Uterine smooth muscle cell (primary cell): ENCODE data around the gene TBL3. TPM values are rescaled to one million over a fixed set of nuclear protein-coding genes. Genes with fewer than 3 reads are reported as not detected.

Source experiments
- total RNA-seq: library from RNA; depleted of rRNA; stranded (reverse); fragments of >200 nt; gene quantifications from 2 replicates; pipeline ENCODE4 v1.2.3, GENCODE V29; 2014

The TBL3 gene
- 40.7 and 57.5 TPM in 2 replicates for total RNA-seq

GRCh38 chr16:1971796-1972489 lies at the start of gene TBL3:
Gene TBL3, plus strand, starts transcription at chr16:1972053. Its CDS starts 112 bp downstream, at chr16:1972165.

GRCh38 chr16:1942810-1943726 lies 28.8 kb upstream of the TBL3 start, which contains the start of gene MSRB1:
Gene MSRB1, minus strand, starts transcription at chr16:1943199. Its CDS starts 43 bp downstream, at chr16:1943156.

GRCh38 chr16:1959269-1960039 lies 12.4 kb upstream of the TBL3 start, which contains the start of gene NDUFB10:
Gene NDUFB10, plus strand, starts transcription at chr16:1959538. Its CDS starts 87 bp downstream, at chr16:1959625.

GRCh38 chr16:1964506-1965395 lies 7.1 kb upstream of the TBL3 start, which contains the start of gene RPS2:
Gene RPS2, minus strand, starts transcription at chr16:1964826. Its CDS starts 201 bp downstream, at chr16:1964625.

GRCh38 chr16:1966460-1966859 lies 5.4 kb upstream of the TBL3 start, which contains the start of gene RNF151:
Gene RNF151, plus strand, starts transcription at chr16:1966856. Its CDS starts 26 bp downstream, at chr16:1966882.

GRCh38 chr16:1981398-1981836 lies 9.6 kb downstream of the TBL3 start, which contains the start of gene NOXO1:
Gene NOXO1, minus strand, starts transcription at chr16:1981469. Its CDS starts 290 bp downstream, at chr16:1981179.

GRCh38 chr16:1983544-1984346 lies 11.9 kb downstream of the TBL3 start, which contains the start of gene GFER:
Gene GFER, plus strand, starts transcription at chr16:1984193. Its CDS starts 26 bp downstream, at chr16:1984219.

GRCh38 chr16:1989209-1990100 lies 17.6 kb downstream of the TBL3 start, which contains the start of gene SYNGR3:
Gene SYNGR3, plus strand, starts transcription at chr16:1989970. Its CDS starts 133 bp downstream, at chr16:1990103.

GRCh38 chr16:2009791-2010510 lies 38.1 kb downstream of the TBL3 start, which contains the start of gene ZNF598:
Gene ZNF598, minus strand, starts transcription at chr16:2009821.

GRCh38 chr16:2019518-2019920 lies 47.7 kb downstream of the TBL3 start, which contains the start of gene NPW:
Gene NPW, plus strand, starts transcription at chr16:2019785.

GRCh38 chr16:2026461-2027023 lies 54.7 kb downstream of the TBL3 start, which contains the start of gene NHERF2:
Gene NHERF2, plus strand, starts transcription at chr16:2026902. Its CDS starts 104 bp downstream, at chr16:2027006.

Other genes starting within 250 kb of the TBL3 start
- 34.6 and 65.0 TPM in 2 replicates for gene NME3, start 200.5 kb upstream of the TBL3 start, total RNA-seq
- gene EME2, start 199.2 kb upstream of the TBL3 start, total RNA-seq, result 11.7 and 16.5 TPM in 2 replicates
- 89.7 and 102 TPM in 2 replicates for gene MRPS34, start 198.9 kb upstream of the TBL3 start, total RNA-seq
- 29.0 and 37.5 TPM in 2 replicates for gene SPSB3, start 189.5 kb upstream of the TBL3 start, total RNA-seq
- gene NUBP2, start 189.1 kb upstream of the TBL3 start, total RNA-seq, result 70.7 and 82.7 TPM in 2 replicates
- gene IGFALS, start 178.3 kb upstream of the TBL3 start, total RNA-seq, result under 0.01 and 0.50 TPM in 2 replicates
- gene HAGH, start 145.2 kb upstream of the TBL3 start, total RNA-seq, result 48.1 and 55.1 TPM in 2 replicates
- 66.5 and 87.0 TPM in 2 replicates for gene FAHD1, start 144.8 kb upstream of the TBL3 start, total RNA-seq
- gene MEIOB, start 99.9 kb upstream of the TBL3 start, total RNA-seq, result 0.22 and 0.50 TPM in 2 replicates
- gene HS3ST6, start 53.6 kb upstream of the TBL3 start, total RNA-seq, result not detected in 2 replicates
- 6.2 and 6.6 TPM in 2 replicates for gene MSRB1, start 28.9 kb upstream of the TBL3 start, total RNA-seq
- gene RPL3L, start 17.4 kb upstream of the TBL3 start, total RNA-seq, result not detected in 2 replicates
- gene NDUFB10, start 12.5 kb upstream of the TBL3 start, total RNA-seq, result 110 and 149 TPM in 2 replicates
- gene RPS2, start 7.2 kb upstream of the TBL3 start, total RNA-seq, result 1,423 and 2,571 TPM in 2 replicates
- gene RNF151, start 5.2 kb upstream of the TBL3 start, total RNA-seq, result not detected in 2 replicates
- gene NOXO1, start 9.4 kb downstream of the TBL3 start, total RNA-seq, result not detected in 2 replicates
- gene GFER, start 12.1 kb downstream of the TBL3 start, total RNA-seq, result 18.5 and 23.0 TPM in 2 replicates
- gene SYNGR3, start 17.9 kb downstream of the TBL3 start, total RNA-seq, result 1.4 and 6.1 TPM in 2 replicates
- gene ZNF598, start 37.8 kb downstream of the TBL3 start, total RNA-seq, result 20.7 and 22.7 TPM in 2 replicates
- gene NPW, start 47.7 kb downstream of the TBL3 start, total RNA-seq, result 0.33 and 0.87 TPM in 2 replicates
- gene NHERF2, start 54.8 kb downstream of the TBL3 start, total RNA-seq, result 12.1 and 17.7 TPM in 2 replicates
- 29.5 and 31.0 TPM in 2 replicates for gene NTHL1, start 75.8 kb downstream of the TBL3 start, total RNA-seq
- gene TSC2, start 75.9 kb downstream of the TBL3 start, total RNA-seq, result 50.2 and 59.6 TPM in 2 replicates
- 137 and 254 TPM in 2 replicates for gene PKD1, start 163.8 kb downstream of the TBL3 start, total RNA-seq
- gene RAB26, start 176.6 kb downstream of the TBL3 start, total RNA-seq, result 1.1 and 1.4 TPM in 2 replicates
- 46.6 and 52.6 TPM in 2 replicates for gene TRAF7, start 183.7 kb downstream of the TBL3 start, total RNA-seq
- gene CASKIN1, start 224.6 kb downstream of the TBL3 start, total RNA-seq, result 0.12 and 0.33 TPM in 2 replicates
- gene MLST8, start 233.4 kb downstream of the TBL3 start, total RNA-seq, result 22.6 and 28.9 TPM in 2 replicates
- 1.7 and 4.9 TPM in 2 replicates for gene BRICD5, start 238.8 kb downstream of the TBL3 start, total RNA-seq
- 14.1 and 24.5 TPM in 2 replicates for gene PGP, start 242.8 kb downstream of the TBL3 start, total RNA-seq